CD4-positive, alpha-beta T cell (primary cell): ENCODE results near the gene ACVR1B. TPM values are rescaled to one million over a fixed set of nuclear protein-coding genes. Genes with fewer than 3 reads are reported as not detected.

Source experiments
- ATAC-seq: fragments of 200-7000 bp; cut with Tn5 transposase; one replicate; pipeline ENCODE4 v1.10.0; 2022; ENCODE audit warnings: mild to moderate bottlenecking; ENCODE audit not compliant: poor library complexity
- CTCF ChIA-PET: fragments of 350-600 bp; sonication (Branson Sonifier 250); formaldehyde crosslinking; loops from one replicate; lab custom pipeline; 2021; ENCODE audit warnings: antibody characterized with exemption, inconsistent platforms; lab: Charles Lee
- POLR2A ChIA-PET: fragments of 350-600 bp; sonication (Branson Sonifier 250); formaldehyde crosslinking; loops from one replicate; lab custom pipeline; 2021; ENCODE audit warnings: antibody characterized with exemption, inconsistent platforms; lab: Charles Lee
- DNase-seq, 14 experiments: peaks; one replicate each; pipeline ENCODE4 v3.0.0-alpha.2; 2013 to 2020; ENCODE audit warnings: mixed read lengths in 2 of 14
- H3K27ac ChIP-seq, 2 donors: one replicate each; pipeline versions ENCODE4 v1.5.1 to v1.7.0; 2013; ENCODE audit warnings: low read length in 2 of 2, low read depth in 1 of 2, mild to moderate bottlenecking in 1 of 2
- H3K27me3 ChIP-seq, 2 experiments: 1 replicate in 1 of 2; 2 replicates in 1 of 2; pipeline versions ENCODE4 v1.6.1 to v1.7.0; 2013; ENCODE audit warnings: low read length in 2 of 2, control low read depth in 1 of 2, mild to moderate bottlenecking in 1 of 2, moderate library complexity in 1 of 2; ENCODE audit not compliant: insufficient read depth in 2 of 2, control insufficient read depth in 1 of 2
- H3K36me3 ChIP-seq: one replicate; pipeline ENCODE4 v1.6.1; 2013; ENCODE audit warnings: low read length, control low read depth; ENCODE audit not compliant: insufficient read depth
- H3K4me1 ChIP-seq: one replicate; pipeline ENCODE4 v1.6.1; 2013; ENCODE audit warnings: low read length, control low read depth; ENCODE audit not compliant: insufficient read depth
- H3K4me3 ChIP-seq: one replicate; pipeline ENCODE4 v1.5.1; 2013; ENCODE audit warnings: mild to moderate bottlenecking, low read length, moderate library complexity
- H3K9me3 ChIP-seq, 2 experiments: 1 replicate in 1 of 2; 2 replicates in 1 of 2; pipeline versions ENCODE4 v1.6.1 to v1.7.0; 2013; ENCODE audit warnings: low read length in 2 of 2, mild to moderate bottlenecking in 2 of 2, control low read depth in 1 of 2, moderate library complexity in 1 of 2; ENCODE audit not compliant: control insufficient read depth in 1 of 2, insufficient read depth in 1 of 2
- H3K27ac Mint-ChIP-seq: one replicate; pipeline ENCODE4 v1.8.0; 2020; ENCODE audit warnings: mixed read lengths
- H3K27me3 Mint-ChIP-seq: one replicate; pipeline ENCODE4 v1.8.0; 2021; ENCODE audit warnings: mixed read lengths
- H3K36me3 Mint-ChIP-seq: one replicate; pipeline ENCODE4 v1.8.0; 2021; ENCODE audit warnings: low read depth, mixed read lengths
- H3K4me1 Mint-ChIP-seq: one replicate; pipeline ENCODE4 v1.8.0; 2021; ENCODE audit warnings: low read depth, mixed read lengths
- H3K4me3 Mint-ChIP-seq: one replicate; pipeline ENCODE4 v1.8.0; 2020; ENCODE audit warnings: mild to moderate bottlenecking, mixed read lengths
- H3K9me3 Mint-ChIP-seq: one replicate; pipeline ENCODE4 v1.8.0; 2020; ENCODE audit warnings: mixed read lengths
- CTCF ChIP-seq: fragments of 200-600 bp; IDR thresholded peaks from one replicate; pipeline ENCODE4 v1.8.0; 2022; ENCODE audit warnings: antibody characterized with exemption, mild to moderate bottlenecking
- intact Hi-C, 2 experiments: fragments of 100-400 bp; cut with DNase I in 1 of 2; cut with micrococcal nuclease in 1 of 2; formaldehyde crosslinking; loops; one replicate each; pipeline versions ENCODE4 v1.15.1 to v1.9.0; 2023 to 2025; cut with DNase I, micrococcal nuclease
- total RNA-seq, 174 experiments: library from RNA in 2 of 174; stranded (reverse) in 2 of 174; gene quantifications; one replicate each; pipeline ENCODE4 v1.2.3 and lab custom pipeline; 2021 to 2026

The ACVR1B gene
- total RNA-seq, 2 experiments from 2014 or later: 14.2 to 14.5 TPM

- Mint-ChIP-seq H3K27me3 (no peaks in the 10 kb centered on the region), H3K27ac (peak overlapping the region; percentile 67), H3K4me1 (peaks cover 80% of the 10 kb centered on the region), H3K36me3 (peaks cover 16% of the 10 kb centered on the region), H3K9me3 (no peaks in the 10 kb centered on the region), H3K4me3 (peak overlapping the region; percentile 72)
- Histone ChIP-seq H3K4me3 (no peak overlapping the region), H3K36me3 (peaks cover 7% of the 10 kb centered on the region), H3K27me3 (no peaks in the 10 kb centered on the region), H3K9me3 (no peaks in the 10 kb centered on the region), H3K4me1 (peaks cover 61% of the 10 kb centered on the region), H3K27ac (peak overlapping the region; percentile 47 to 58)
- ChIA-PET POLR2A (interaction anchor here (0.9 to 3.2 kb wide), 3 partner anchors 10 to 61 kb away, joined by 3 to 19 read pairs (median 9); partner anchors contain the start of gene ACVR1B), CTCF (interaction anchor here (1.0 to 3.5 kb wide), 5 partner anchors 9 to 54 kb away, joined by 3 to 17 read pairs (median 4); no protein-coding TSS in a partner anchor)
- no peak for ATAC-seq
- no peak for TF ChIP-seq CTCF
- peak in 3 of 14 experiments; percentile 38 to 49 (median 42) for DNase-seq
- intact Hi-C loops: loop anchor here in 1 of 2 experiments (1.0 kb wide), 1 partner anchor 8 kb away; no protein-coding TSS in a partner anchor
Observed at GRCh38 chr12:51971679-51972421, 20.4 kb downstream of the ACVR1B start.

- Mint-ChIP-seq H3K9me3 (no peaks in the 10 kb centered on the region), H3K4me3 (peak overlapping the region; percentile 30)
- POLR2A ChIA-PET: interaction anchor here (0.9 to 3.2 kb wide), 3 partner anchors 11 to 60 kb away, joined by 3 to 19 read pairs (median 9); partner anchors contain the start of gene ACVR1B
Observed at GRCh38 chr12:51972422-51972812, 20.9 kb downstream of the ACVR1B start.

DNA sequence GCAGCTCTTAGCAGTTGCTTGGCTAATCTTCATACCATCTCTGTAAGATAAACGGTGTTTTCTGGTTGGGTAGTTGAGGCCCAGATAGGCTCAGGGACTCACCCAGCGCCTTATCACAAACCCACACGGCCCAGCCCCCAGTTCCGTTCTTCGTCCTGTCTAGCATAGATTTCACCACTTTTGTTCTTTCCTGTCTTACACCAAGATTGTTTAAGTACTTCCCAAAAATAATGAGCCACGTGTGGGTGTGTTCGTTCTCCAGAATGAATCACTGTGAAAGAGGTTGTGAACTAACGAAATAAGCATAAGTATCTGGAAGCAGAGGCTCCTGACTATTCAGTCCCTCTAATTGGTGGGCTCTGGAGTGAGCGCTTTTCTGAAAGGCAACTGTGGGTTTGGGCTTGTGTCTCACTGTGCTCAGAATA lies 21.4 kb downstream of the ACVR1B start:
- H3K27me3 Mint-ChIP-seq: no peaks in the 10 kb centered on the region
- peaks cover 82% of the 10 kb centered on the region for H3K4me1 Mint-ChIP-seq
- peak overlapping the region; percentile 67 for H3K27ac Mint-ChIP-seq
- CTCF ChIA-PET: interaction anchor here (3.5 kb wide), 1 partner anchor 53 kb away, joined by 17 read pairs; no protein-coding TSS in a partner anchor
- ATAC-seq: peak; percentile 45
- H3K27me3 ChIP-seq: no peaks in the 10 kb centered on the region
- peak overlapping the region; percentile 47 to 58 for H3K27ac ChIP-seq
- H3K9me3 Mint-ChIP-seq: no peaks in the 10 kb centered on the region
- POLR2A ChIA-PET: interaction anchor here (3.2 kb wide), 1 partner anchor 11 kb away, joined by 19 read pairs; no protein-coding TSS in a partner anchor
- no peaks in the 10 kb centered on the region for H3K9me3 ChIP-seq
- peaks cover 11% of the 10 kb centered on the region for H3K36me3 ChIP-seq
- H3K4me3 ChIP-seq: no peak overlapping the region
- H3K4me3 Mint-ChIP-seq: peak overlapping the region; percentile 30
- H3K4me1 ChIP-seq: peaks cover 61% of the 10 kb centered on the region
- H3K36me3 Mint-ChIP-seq: peaks cover 19% of the 10 kb centered on the region
- intact Hi-C loops: no loop called here
- no peak for TF ChIP-seq CTCF
- DNase-seq: peak in 10 of 14 experiments; percentile 6 to 81 (median 43)

More at GRCh38 chr12:51972422-51972812, 20.9 kb downstream of the ACVR1B start:
- Histone ChIP-seq H3K4me3 (no peak overlapping the region), H3K27me3 (no peaks in the 10 kb centered on the region), H3K27ac (peak overlapping the region; percentile 47 to 58), H3K36me3 (peaks cover 9% of the 10 kb centered on the region), H3K4me1 (peaks cover 61% of the 10 kb centered on the region), H3K9me3 (no peaks in the 10 kb centered on the region)
- DNase-seq (no peak), ATAC-seq (no peak)
- Mint-ChIP-seq H3K27ac (peak overlapping the region; percentile 67), H3K4me1 (peaks cover 82% of the 10 kb centered on the region), H3K27me3 (no peaks in the 10 kb centered on the region), H3K36me3 (peaks cover 18% of the 10 kb centered on the region)
- CTCF ChIA-PET: interaction anchor here (1.0 to 3.5 kb wide), 3 partner anchors 31 to 53 kb away, joined by 3 to 17 read pairs (median 3); no protein-coding TSS in a partner anchor
- no peak for TF ChIP-seq CTCF
- intact Hi-C loops: no loop called here
